ENCODE data around the gene GMNC.

DNA sequence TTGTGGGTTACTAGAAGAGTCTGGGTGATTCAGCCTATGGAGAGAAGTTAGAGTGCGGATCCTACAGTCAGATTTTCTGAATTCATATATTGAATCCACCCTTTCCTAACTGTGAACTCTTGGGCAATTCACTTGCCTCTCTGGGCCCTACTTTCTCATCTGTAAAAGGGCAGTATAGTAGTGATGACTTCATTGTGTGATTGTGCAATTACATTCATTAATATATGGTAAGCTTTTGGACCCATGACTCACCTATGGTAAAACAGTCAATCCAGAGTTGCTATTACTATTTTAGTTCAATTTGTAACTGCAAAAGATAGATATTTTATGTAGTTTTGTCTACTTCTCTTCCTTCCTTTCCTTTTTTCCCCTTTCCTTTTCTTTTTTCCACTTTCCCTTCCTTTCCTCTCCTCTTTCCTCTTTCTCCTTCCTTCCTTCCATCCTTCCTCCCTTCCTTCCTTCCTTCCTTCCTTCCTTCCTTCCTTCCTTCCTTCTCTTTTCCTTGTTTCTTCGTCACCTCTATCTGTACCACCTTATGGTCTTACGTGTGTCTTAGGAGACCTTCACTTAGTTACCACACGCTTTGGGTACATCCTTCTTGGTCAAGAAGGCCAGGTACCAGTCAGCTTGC, 37.0 kb downstream of the GMNC start:
- TF ChIP-seq, protein P1, sequence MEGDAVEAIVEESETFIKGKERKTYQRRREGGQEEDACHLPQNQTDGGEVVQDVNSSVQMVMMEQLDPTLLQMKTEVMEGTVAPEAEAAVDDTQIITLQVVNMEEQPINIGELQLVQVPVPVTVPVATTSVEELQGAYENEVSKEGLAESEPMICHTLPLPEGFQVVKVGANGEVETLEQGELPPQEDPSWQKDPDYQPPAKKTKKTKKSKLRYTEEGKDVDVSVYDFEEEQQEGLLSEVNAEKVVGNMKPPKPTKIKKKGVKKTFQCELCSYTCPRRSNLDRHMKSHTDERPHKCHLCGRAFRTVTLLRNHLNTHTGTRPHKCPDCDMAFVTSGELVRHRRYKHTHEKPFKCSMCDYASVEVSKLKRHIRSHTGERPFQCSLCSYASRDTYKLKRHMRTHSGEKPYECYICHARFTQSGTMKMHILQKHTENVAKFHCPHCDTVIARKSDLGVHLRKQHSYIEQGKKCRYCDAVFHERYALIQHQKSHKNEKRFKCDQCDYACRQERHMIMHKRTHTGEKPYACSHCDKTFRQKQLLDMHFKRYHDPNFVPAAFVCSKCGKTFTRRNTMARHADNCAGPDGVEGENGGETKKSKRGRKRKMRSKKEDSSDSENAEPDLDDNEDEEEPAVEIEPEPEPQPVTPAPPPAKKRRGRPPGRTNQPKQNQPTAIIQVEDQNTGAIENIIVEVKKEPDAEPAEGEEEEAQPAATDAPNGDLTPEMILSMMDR (IDR thresholded peaks at IDR 0.05) = no peak
- TF ChIP-seq POLR2A (IDR thresholded peaks at IDR 0.05) = no peak

Data from adrenal gland (tissue), 5 donors.